LNCAP (cell line): ENCODE data around the gene DDX10.

Experiments used
- TF ChIP-seq, protein P1 (sequence below): fragments of 450-650 bp; IDR thresholded peaks from 2 replicates; pipeline ENCODE4 v1.5.1; 2017; ENCODE audit warnings: mild to moderate bottlenecking

DDX10 gene

DNA sequence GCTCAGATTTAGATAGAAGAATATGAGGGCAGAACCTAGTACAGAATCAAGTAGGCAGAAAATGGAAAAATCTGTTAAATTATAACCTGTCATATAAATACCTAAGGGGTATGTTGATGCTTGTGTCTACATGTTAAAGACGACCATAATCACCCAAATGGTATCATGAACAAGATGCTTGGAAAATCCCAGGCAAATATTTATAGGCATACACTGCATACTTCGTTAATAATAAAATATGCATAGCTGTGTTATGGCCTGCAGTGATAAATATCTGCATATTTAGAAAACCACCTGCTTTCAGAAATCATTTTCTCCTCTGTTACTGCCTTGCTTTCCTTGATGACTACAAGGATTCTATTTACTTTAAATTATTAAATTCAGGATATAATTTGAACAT, 18.9 kb upstream of the DDX10 start:
- TF ChIP-seq, protein P1, sequence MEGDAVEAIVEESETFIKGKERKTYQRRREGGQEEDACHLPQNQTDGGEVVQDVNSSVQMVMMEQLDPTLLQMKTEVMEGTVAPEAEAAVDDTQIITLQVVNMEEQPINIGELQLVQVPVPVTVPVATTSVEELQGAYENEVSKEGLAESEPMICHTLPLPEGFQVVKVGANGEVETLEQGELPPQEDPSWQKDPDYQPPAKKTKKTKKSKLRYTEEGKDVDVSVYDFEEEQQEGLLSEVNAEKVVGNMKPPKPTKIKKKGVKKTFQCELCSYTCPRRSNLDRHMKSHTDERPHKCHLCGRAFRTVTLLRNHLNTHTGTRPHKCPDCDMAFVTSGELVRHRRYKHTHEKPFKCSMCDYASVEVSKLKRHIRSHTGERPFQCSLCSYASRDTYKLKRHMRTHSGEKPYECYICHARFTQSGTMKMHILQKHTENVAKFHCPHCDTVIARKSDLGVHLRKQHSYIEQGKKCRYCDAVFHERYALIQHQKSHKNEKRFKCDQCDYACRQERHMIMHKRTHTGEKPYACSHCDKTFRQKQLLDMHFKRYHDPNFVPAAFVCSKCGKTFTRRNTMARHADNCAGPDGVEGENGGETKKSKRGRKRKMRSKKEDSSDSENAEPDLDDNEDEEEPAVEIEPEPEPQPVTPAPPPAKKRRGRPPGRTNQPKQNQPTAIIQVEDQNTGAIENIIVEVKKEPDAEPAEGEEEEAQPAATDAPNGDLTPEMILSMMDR, result no peak

DNA sequence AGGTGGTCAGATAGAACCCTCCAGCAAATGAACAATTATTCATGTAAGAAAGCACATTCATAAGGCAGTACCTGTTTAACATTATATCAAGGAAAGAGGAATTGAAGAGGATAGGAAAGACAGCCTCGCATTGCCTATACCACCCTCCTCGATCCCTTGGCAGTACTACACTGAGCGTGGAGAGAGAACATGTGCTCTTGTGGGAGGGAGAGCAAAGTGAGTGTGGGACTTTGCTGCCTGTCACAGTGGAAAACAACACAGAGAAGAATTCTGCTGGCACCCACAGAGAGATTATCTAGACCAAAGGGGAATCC, 17.5 kb upstream of the DDX10 start:
- TF ChIP-seq, protein P1, result no peak

DNA sequence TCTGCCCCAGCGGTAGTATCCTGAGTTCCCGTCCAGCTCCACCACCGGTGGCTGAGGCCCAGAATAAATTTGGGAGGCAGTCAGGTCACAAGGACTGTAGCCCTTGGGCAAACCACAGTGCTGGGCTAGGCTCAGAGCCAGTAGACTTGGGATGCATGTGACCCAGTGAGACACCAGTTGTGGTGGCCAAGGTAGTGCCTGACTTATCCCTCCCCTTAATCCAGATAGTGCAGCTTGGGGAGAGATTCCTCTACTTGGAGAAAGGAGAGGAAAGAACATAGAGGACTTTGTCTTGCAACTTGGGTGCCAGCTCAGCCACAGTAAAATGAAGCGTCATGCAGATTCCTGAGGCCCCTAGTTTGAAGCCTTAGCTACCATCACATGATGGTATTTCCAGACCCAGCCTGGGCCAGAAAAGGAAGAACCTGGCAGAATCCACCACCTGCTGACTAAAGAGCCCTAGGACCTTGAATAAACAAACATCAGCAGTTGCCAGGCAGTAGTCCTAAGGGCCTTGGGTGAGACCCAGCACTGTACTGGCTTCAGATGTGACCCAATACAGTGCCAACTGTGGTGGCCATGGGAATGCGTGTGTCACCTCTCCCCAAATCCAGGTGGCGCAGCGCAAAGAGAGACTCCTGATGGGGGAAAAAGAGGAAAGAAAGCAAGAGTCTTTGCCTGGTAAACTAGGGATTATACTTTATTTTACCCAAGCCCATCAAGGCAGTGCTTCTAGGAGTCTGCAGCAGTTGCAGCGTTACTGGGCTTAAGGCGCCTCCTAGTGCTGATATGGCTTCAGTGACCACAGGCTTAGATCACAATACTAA, 17.0 kb upstream of the DDX10 start:
- TF ChIP-seq, protein P1, result peak; percentile 89

DNA sequence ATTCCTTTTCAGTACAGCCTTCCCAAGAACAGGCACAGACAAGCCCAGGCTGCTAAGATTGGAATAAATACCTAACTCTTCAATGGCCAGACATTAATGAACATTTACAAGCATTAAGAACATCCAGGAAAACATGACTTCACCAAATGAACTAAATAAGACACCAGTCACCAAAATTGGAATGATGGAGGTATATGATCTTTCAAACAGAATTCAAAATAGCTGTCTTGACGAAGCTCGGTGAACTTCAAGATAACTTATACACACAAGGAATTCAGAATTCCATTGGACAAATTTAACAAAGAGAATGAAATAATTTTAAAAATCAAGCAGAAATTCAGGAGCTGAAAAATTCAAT, 16.4 kb upstream of the DDX10 start:
- TF ChIP-seq, protein P1, result no peak; the same call in 1 of the 2 replicates

DNA sequence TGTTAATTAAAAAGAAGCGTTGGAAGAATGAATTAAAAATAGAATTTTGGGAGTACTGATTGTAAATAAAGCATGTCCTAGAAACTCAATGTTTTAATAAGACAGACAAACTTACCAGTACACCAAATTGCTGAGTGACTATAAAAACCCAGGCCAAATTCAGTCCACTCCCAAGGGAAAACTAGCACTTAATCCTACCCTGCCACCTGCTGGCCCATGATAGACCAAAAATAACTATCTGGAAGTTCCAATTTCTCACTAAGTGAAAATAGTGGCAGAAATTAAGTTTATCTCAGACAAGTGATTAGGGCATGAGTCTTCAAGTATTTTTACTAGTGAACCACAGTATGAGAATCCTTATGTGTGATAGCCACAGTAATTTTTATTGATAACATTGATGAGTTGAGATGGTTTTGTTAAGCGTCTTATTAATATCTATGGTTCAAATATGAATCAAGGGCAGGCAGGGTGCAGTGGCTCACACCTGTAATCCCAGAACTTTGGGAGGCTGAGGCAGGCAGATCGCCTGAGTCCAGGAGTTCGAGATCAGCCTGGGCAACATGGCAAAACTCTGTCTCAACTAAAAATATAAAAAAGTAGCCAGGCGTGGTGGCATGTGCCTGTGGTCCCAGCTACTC, 9.8 kb upstream of the DDX10 start:
- TF ChIP-seq, protein P1, result peak; percentile 82

DNA sequence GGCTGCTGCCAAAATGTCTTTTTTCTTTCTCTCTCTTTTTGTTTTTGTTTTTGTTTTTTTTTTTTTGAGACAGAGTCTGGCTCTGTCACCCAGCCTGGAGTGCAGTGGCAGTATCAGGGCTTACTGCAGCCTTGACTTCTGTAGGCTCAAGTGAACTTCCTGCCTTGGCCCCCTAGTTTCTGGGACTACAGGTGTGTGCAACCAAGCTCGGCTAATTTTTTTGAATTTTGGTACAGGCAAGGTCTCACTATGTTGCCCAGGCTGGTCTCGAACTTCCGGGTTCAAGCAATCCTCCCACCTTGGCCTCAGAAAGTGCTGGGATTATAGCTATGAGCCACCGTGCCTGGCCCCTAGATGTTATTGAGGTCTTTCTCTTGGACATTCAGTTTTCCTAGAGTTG, 2.2 kb upstream of the DDX10 start:
- TF ChIP-seq, protein P1, result no peak

DNA sequence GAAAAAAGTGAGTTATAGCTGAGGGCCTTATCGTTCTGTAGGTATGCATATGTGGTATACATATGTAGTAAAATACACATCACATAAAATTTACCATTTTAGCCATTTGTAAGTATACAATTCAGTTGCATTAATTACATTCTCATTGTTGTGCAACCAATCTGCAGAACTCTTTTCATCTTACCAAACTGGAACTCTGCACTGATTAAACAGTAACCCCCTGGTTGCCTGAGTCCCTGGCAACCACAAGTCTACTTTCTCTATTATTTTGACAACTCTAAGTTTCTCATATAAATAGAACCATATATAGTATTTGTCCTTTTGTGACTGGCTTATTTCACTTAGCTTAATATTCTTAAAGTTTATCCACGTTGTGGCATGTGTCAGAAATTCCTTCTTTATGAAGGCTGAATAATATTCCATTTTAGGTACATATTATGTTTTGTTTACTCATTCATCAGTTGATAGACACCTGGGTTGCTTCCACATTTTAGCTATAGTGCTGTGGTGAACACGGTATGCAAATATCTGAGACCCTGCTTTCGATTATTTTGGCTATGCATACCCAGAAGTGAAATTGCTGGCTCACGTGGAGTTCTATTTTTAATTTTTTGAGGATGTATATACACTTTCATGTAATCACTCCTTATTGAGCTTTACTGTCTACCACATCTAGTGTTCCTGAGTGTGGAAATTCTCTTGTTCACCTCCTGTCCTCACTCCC, 1.6 kb upstream of the DDX10 start:
- TF ChIP-seq, protein P1, result no peak
